IMR-90 (cell line): ENCODE data around the gene MFRP. TPM values are rescaled to one million over a fixed set of nuclear protein-coding genes. Genes with fewer than 3 reads are reported as not detected.

Source experiments
- ATAC-seq: fragments of 200-7000 bp; cut with Tn5 transposase; 2 replicates; pipeline ENCODE4 v1.9.1; 2020; ENCODE audit warnings: low read depth, mild to moderate bottlenecking, moderate library complexity
- BruUV-seq: library from RNA; stranded (reverse); fragments of 400-500 nt; replicated peaks from 2 replicates; lab custom pipeline; 2021; lab: Mats Ljungman, UMichigan
- CTCF ChIA-PET: fragments of 300-600 bp; formaldehyde crosslinking; extraction: SDS; loops from one replicate; lab custom pipeline; 2021; ENCODE audit warnings: antibody characterized with exemption; lab: Yijun Ruan, JAX
- POLR2A ChIA-PET: fragments of 300-600 bp; sonication (Branson Sonifier 250); formaldehyde crosslinking; loops from one replicate; lab custom pipeline; 2022; ENCODE audit warnings: antibody characterized with exemption; ENCODE audit not compliant: unreplicated experiment; lab: Charles Lee
- DNase-seq: peaks from one replicate; pipeline ENCODE4 v3.0.0; 2013
- H2AFZ ChIP-seq: replicated peaks from 2 replicates; pipeline ENCODE3; 2013; ENCODE audit warnings: low read length, mild to moderate bottlenecking; ENCODE audit not compliant: poor library complexity
- H2AK5ac ChIP-seq: 2 replicates; pipeline ENCODE4 v1.6.1; 2013; ENCODE audit warnings: low read depth, low read length, inconsistent platforms
- H2AK9ac ChIP-seq: replicated peaks from 2 replicates; pipeline ENCODE3; 2013; ENCODE audit warnings: mild to moderate bottlenecking, low read depth, low read length, moderate library complexity; ENCODE audit not compliant: poor library complexity
- H2BK120ac ChIP-seq: 2 replicates; pipeline ENCODE4 v1.6.1; 2013; ENCODE audit warnings: low read depth, low read length, inconsistent platforms
- H2BK15ac ChIP-seq: 3 replicates; pipeline ENCODE4 v1.6.1; 2013; ENCODE audit warnings: low read depth, low read length, inconsistent platforms
- H2BK20ac ChIP-seq: 2 replicates; pipeline ENCODE4 v1.6.1; 2013; ENCODE audit warnings: low read depth, mild to moderate bottlenecking, inconsistent platforms, low read length, moderate library complexity
- H2BK5ac ChIP-seq: 2 replicates; pipeline ENCODE4 v1.6.1; 2013; ENCODE audit warnings: mild to moderate bottlenecking, low read depth, low read length, inconsistent platforms; ENCODE audit not compliant: poor library complexity, severe bottlenecking
- H3K14ac ChIP-seq: replicated peaks from 2 replicates; pipeline ENCODE4 v1.6.1; 2013; ENCODE audit warnings: low read depth, low read length, inconsistent platforms
- H3K18ac ChIP-seq: 2 replicates; pipeline ENCODE4 v1.6.1; 2013; ENCODE audit warnings: low read depth, low read length, control low read depth
- H3K23ac ChIP-seq: 2 replicates; pipeline ENCODE4 v1.6.1; 2013; ENCODE audit warnings: low read depth, low read length, inconsistent platforms
- H3K27ac ChIP-seq: 2 replicates; pipeline ENCODE4 v1.5.1; 2013; ENCODE audit warnings: mild to moderate bottlenecking, control low read depth, low read length; ENCODE audit not compliant: insufficient read depth
- H3K27me3 ChIP-seq: 2 replicates; pipeline ENCODE4 v1.6.1; 2013; ENCODE audit warnings: low read length; ENCODE audit not compliant: control insufficient read depth, insufficient read depth
- H3K36me3 ChIP-seq: 2 replicates; pipeline ENCODE4 v1.6.1; 2013; ENCODE audit warnings: low read length, mixed read lengths; ENCODE audit not compliant: control insufficient read depth, insufficient read depth
- H3K4ac ChIP-seq: 2 replicates; pipeline ENCODE4 v1.6.1; 2013; ENCODE audit warnings: low read depth, low read length, inconsistent platforms
- H3K4me1 ChIP-seq: 2 replicates; pipeline ENCODE4 v1.6.1; 2013; ENCODE audit warnings: low read length, mixed read lengths; ENCODE audit not compliant: control insufficient read depth, insufficient read depth
- H3K4me2 ChIP-seq: 2 replicates; pipeline ENCODE4 v1.6.1; 2013; ENCODE audit warnings: low read depth, mild to moderate bottlenecking, control low read depth, low read length, moderate library complexity
- H3K4me3 ChIP-seq: 2 replicates; pipeline ENCODE4 v1.5.1; 2013; ENCODE audit warnings: low read depth, mild to moderate bottlenecking, control low read depth, low read length, moderate library complexity; ENCODE audit not compliant: insufficient read depth
- H3K56ac ChIP-seq: 2 replicates; pipeline ENCODE4 v1.6.1; 2013; ENCODE audit warnings: low read length, inconsistent platforms; ENCODE audit not compliant: insufficient read depth; ENCODE audit errors: extremely low read depth
- H3K79me1 ChIP-seq, 2 experiments: 2 replicates each; pipeline ENCODE4 v1.6.1; 2013; ENCODE audit warnings: low read length in 2 of 2, inconsistent platforms in 1 of 2, low read depth in 1 of 2
- H3K9ac ChIP-seq: 2 replicates; pipeline ENCODE4 v1.6.1; 2013; ENCODE audit warnings: low read depth, low read length, control low read depth
- H3K9me1 ChIP-seq: 2 replicates; pipeline ENCODE4 v1.6.1; 2013; ENCODE audit warnings: low read length, inconsistent platforms; ENCODE audit not compliant: insufficient read depth
- H3K9me3 ChIP-seq: 2 replicates; pipeline ENCODE4 v1.6.1; 2013; ENCODE audit warnings: low read length; ENCODE audit not compliant: control insufficient read depth, insufficient read depth
- H4K20me1 ChIP-seq: 2 replicates; pipeline ENCODE4 v1.6.1; 2013; ENCODE audit warnings: low read length, inconsistent platforms; ENCODE audit not compliant: insufficient read depth
- H4K5ac ChIP-seq: 2 replicates; pipeline ENCODE4 v1.6.1; 2013; ENCODE audit warnings: mild to moderate bottlenecking, low read depth, low read length, control low read depth
- H4K8ac ChIP-seq, 2 experiments: 2 replicates each; pipeline ENCODE4 v1.6.1; 2013; ENCODE audit warnings: low read depth in 2 of 2, low read length in 2 of 2, control low read depth in 1 of 2, inconsistent platforms in 1 of 2
- H4K91ac ChIP-seq: 2 replicates; pipeline ENCODE4 v1.6.1; 2013; ENCODE audit warnings: low read depth, low read length, inconsistent platforms; ENCODE audit not compliant: insufficient read depth
- CEBPB ChIP-seq: IDR thresholded peaks from 2 replicates; pipeline ENCODE4 v1.6.1; 2012; ENCODE audit warnings: low read depth, low read length, improper control_type of control experiment
- CTCF ChIP-seq: conservative IDR thresholded peaks from 2 replicates; pipeline ENCODE4 v1.5.1; 2012; ENCODE audit warnings: mild to moderate bottlenecking, low read depth, low read length, improper control_type of control experiment
- FOS ChIP-seq: fragments of 150-350 bp; IDR thresholded peaks from 2 replicates; pipeline ENCODE4 v1.6.1; 2016; ENCODE audit warnings: low read depth, low read length
- MAZ ChIP-seq: IDR thresholded peaks from 2 replicates; pipeline ENCODE4 v1.6.1; 2012; ENCODE audit warnings: low read depth, mild to moderate bottlenecking, low read length, improper control_type of control experiment, moderate library complexity, borderline replicate concordance
- POLR2A ChIP-seq: IDR thresholded peaks from 2 replicates; pipeline ENCODE4 v1.6.1; 2012; ENCODE audit warnings: mild to moderate bottlenecking, low read depth, low read length
- RAD21 ChIP-seq: IDR thresholded peaks from 2 replicates; pipeline ENCODE4 v1.6.1; 2012; ENCODE audit warnings: low read length, improper control_type of control experiment
- RCOR1 ChIP-seq: IDR thresholded peaks from 2 replicates; pipeline ENCODE4 v1.6.1; 2012; ENCODE audit warnings: mild to moderate bottlenecking, low read length, improper control_type of control experiment; ENCODE audit not compliant: insufficient replicate concordance
- RFX5 ChIP-seq: IDR thresholded peaks from 2 replicates; pipeline ENCODE4 v1.8.0; 2012; ENCODE audit warnings: low read depth, mild to moderate bottlenecking, low read length, moderate library complexity
- WGBS, 2 experiments: methylation state at CpG; one replicate each; pipeline versions ENCODE4 v1.1.5 to v1.1.7; 2013; ENCODE audit warnings: missing lambda C conversion rate in 2 of 2; ENCODE audit not compliant: insufficient read length in 1 of 2; ENCODE audit errors: extremely low coverage in 2 of 2; 5-methylcytosine and 5-hydroxymethylcytosine counted together
- dilution Hi-C: fragments of 300-500 bp; cut with HindIII; formaldehyde crosslinking; loops from one replicate; pipeline ENCODE4 v1.14.3; 2018; ENCODE audit warnings: low sequenced_read_pairs; ENCODE audit not compliant: unreplicated experiment
- in situ Hi-C: fragments of 300-500 bp; cut with MboI; formaldehyde crosslinking; loops from 3 replicates; pipeline ENCODE4 v1.14.3; 2019; ENCODE audit warnings: low sequenced_read_pairs, inconsistent platforms, mixed read lengths
- intact Hi-C: fragments of 100-400 bp; cut with micrococcal nuclease; formaldehyde crosslinking; loops from 2 replicates; pipeline ENCODE4 v1.10.0; 2022
- polyA plus RNA-seq, 3 experiments: library from polyadenylated mRNA; depleted of rRNA; stranded (reverse); fragments of >200 nt; gene quantifications; 2 replicates each; pipeline ENCODE4 v1.2.3, GENCODE V29; 2012; ENCODE audit warnings: low replicate concordance in 1 of 3
- total RNA-seq: library from RNA; depleted of rRNA; stranded (reverse); fragments of >200 nt; gene quantifications from 2 replicates; pipeline ENCODE4 v1.2.3, GENCODE V29; 2012

Gene MFRP
- total and polyA plus RNA-seq, 2 of the 4 experiments (the other 2 are of a cell fraction), result not detected

DNA sequence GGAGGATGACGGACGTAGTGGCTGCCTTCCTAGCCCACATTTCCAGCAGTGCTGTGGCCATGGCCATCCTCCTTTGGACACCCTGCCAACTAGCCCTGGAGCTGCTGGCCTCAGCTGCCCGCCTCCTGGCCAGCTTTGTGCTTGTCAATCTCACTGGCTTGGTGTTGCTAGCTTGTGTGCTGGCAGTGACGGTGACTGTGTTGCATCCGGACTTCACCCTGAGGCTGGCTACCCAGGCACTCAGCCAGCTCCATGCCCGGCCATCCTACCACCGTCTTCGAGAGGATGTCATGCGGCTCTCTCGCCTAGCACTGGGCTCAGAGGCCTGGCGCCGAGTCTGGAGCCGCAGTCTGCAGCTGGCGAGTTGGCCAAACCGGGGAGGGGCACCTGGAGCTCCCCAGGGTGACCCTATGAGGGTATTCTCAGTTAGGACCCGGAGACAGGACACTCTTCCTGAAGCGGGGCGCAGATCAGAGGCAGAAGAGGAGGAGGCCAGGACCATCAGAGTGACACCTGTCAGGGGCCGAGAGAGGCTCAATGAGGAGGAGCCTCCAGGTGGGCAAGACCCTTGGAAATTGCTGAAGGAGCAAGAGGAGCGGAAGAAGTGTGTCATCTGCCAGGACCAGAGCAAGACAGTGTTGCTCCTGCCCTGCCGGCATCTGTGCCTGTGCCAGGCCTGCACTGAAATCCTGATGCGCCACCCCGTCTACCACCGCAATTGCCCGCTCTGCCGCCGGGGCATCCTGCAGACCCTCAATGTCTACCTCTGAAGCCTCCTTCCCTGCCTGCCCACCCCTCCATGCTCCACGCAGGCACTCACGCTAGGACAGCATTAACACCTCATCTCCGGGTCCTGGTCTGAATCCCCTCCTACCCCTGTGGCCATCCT lies 10.6 kb downstream of the MFRP start:
- no peak for ATAC-seq
- Histone ChIP-seq H4K5ac (no peak overlapping the region), H2AFZ (no peak overlapping the region), H3K27ac (no peak overlapping the region; the same call in 1 of the 2 replicates), H3K4me3 (no peak overlapping the region), H2BK20ac (no peak overlapping the region), H3K23ac (no peak overlapping the region), H3K36me3 (peaks cover 2% of the 10 kb centered on the region; the same call in 1 of the 2 replicates), H2BK5ac (no peak overlapping the region), H4K8ac (no peak overlapping the region), H3K4me2 (no peak overlapping the region; the same call in 1 of the 2 replicates), H2BK15ac (no peak overlapping the region), H2BK120ac (no peak overlapping the region), H2AK5ac (peak overlapping the region; percentile 23; the same call in 1 of the 2 replicates), H3K56ac (no peak overlapping the region), H3K14ac (no peak overlapping the region), H3K27me3 (no peaks in the 10 kb centered on the region), H3K4me1 (peaks cover 24% of the 10 kb centered on the region), H3K9me1 (peaks cover 14% of the 10 kb centered on the region), H3K9me3 (no peaks in the 10 kb centered on the region), H3K18ac (no peak overlapping the region), H3K9ac (no peak overlapping the region), H3K4ac (no peak overlapping the region; the same call in 1 of the 2 replicates), H2AK9ac (peak overlapping the region; percentile 33), H3K79me1 (peaks cover 17 to 38% of the 10 kb centered on the region in 2 experiments; a peak in 3 of 4 replicates), H4K20me1 (peaks cover 5% of the 10 kb centered on the region; the same call in 1 of the 2 replicates), H4K91ac (peak overlapping the region; percentile 57; the same call in 1 of the 2 replicates)
- WGBS, 2 experiments, result 94% methylated on average over 23 of the region's 30 CpGs; no CpG with 5 or more reads in 1 of the 2 experiments
- in situ Hi-C loops (no loop called here), intact Hi-C loops (loop anchor here (5.0 kb wide), 1 partner anchor 189 kb away; the partner anchor contains the start of gene ABCG4), dilution Hi-C loops (no loop called here)
- no peak for DNase-seq
- no peak for TF ChIP-seq RFX5
- no peak for TF ChIP-seq MAZ
- no peak for TF ChIP-seq CTCF
- TF ChIP-seq RCOR1, result no peak
- no peak for TF ChIP-seq RAD21
- no peak for TF ChIP-seq FOS
- TF ChIP-seq CEBPB, result no peak
- no peak for TF ChIP-seq POLR2A
- POLR2A ChIA-PET, result no interaction called here
- CTCF ChIA-PET, result interaction anchor here (1.1 kb wide), 1 partner anchor 241 kb away, joined by 3 read pairs; a partner anchor contains a TSS
- BruUV-seq, result no TSS peak
